GM12892 (cell line): Measurements from ENCODE around the gene ERCC8.

ENCODE experiments used
- POLR2A ChIP-seq: IDR thresholded peaks from 2 replicates; pipeline ENCODE4 v1.6.1; 2011; ENCODE audit warnings: low read depth, low read length, control low read depth
- TAF1 ChIP-seq: IDR thresholded peaks from 2 replicates; pipeline ENCODE4 v1.6.1; 2011; ENCODE audit warnings: low read depth, mild to moderate bottlenecking, control low read depth, low read length, borderline replicate concordance

DNA sequence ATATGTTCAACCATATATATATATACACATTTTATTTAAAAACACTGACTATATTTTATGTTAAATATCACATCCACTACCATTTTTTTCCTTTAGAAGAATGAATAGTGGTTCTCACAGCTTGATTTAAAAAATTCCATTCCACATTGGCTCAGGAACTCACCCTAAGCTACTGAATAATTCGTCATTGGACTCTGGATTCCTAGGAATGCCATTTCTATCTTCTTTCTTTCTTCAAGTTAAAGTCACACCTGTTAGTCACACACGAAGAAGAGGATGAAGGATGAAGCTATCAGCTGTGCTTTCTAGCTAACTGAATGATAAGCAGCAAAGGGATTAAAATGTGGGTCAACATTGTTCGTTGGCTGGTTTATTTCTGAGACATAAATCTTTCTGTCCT lies 108.7 kb downstream of the ERCC8 start:
- no peak for TF ChIP-seq POLR2A
- TF ChIP-seq TAF1, result no peak
